MCF 10A (cell line): ENCODE measurements around the gene NR2F1-AS1. TPM values are rescaled to one million over a fixed set of nuclear protein-coding genes. Genes with fewer than 3 reads are reported as not detected.

Experiments used
- BruUV-seq: library from RNA; stranded (reverse); fragments of 400-500 nt; replicated peaks from 2 replicates; lab custom pipeline; 2021; lab: Mats Ljungman, UMichigan
- CTCF ChIA-PET: fragments of 300-600 bp; sonication (Branson Sonifier 250); formaldehyde crosslinking; extraction: SDS; loops from one replicate; lab custom pipeline; 2021; ENCODE audit warnings: antibody characterized with exemption, inconsistent platforms; lab: Yijun Ruan, JAX
- POLR2A ChIA-PET: fragments of 300-600, 350-650 bp; sonication (Branson Sonifier 250); formaldehyde crosslinking; extraction: SDS; loops from one replicate; lab custom pipeline; 2020; ENCODE audit warnings: antibody characterized with exemption, inconsistent platforms; lab: Yijun Ruan, JAX
- DNase-seq: peaks from one replicate; pipeline ENCODE4 v3.0.0-alpha.2; 2018; ENCODE audit not compliant: unreplicated experiment
- H3K27ac Mint-ChIP-seq: one replicate; pipeline ENCODE4 v1.8.0; 2022; ENCODE audit warnings: mild to moderate bottlenecking, low read depth, mixed read lengths; ENCODE audit not compliant: unreplicated experiment
- H3K27me3 Mint-ChIP-seq: one replicate; pipeline ENCODE4 v1.8.0; 2022; ENCODE audit warnings: mixed read lengths; ENCODE audit not compliant: insufficient read depth, unreplicated experiment
- H3K36me3 Mint-ChIP-seq: one replicate; pipeline ENCODE4 v1.8.0; 2022; ENCODE audit warnings: mild to moderate bottlenecking, moderate library complexity, mixed read lengths; ENCODE audit not compliant: insufficient read depth, unreplicated experiment
- H3K4me1 Mint-ChIP-seq: one replicate; pipeline ENCODE4 v1.8.0; 2022; ENCODE audit warnings: mixed read lengths; ENCODE audit not compliant: insufficient read depth, unreplicated experiment
- H3K4me3 Mint-ChIP-seq: one replicate; pipeline ENCODE4 v1.8.0; 2022; ENCODE audit warnings: mild to moderate bottlenecking, moderate library complexity, mixed read lengths; ENCODE audit not compliant: unreplicated experiment
- H3K9me3 Mint-ChIP-seq: one replicate; pipeline ENCODE4 v1.8.0; 2022; ENCODE audit warnings: mixed read lengths; ENCODE audit not compliant: unreplicated experiment
- intact Hi-C: fragments of 100-400 bp; cut with micrococcal nuclease; formaldehyde crosslinking; loops from 2 replicates; pipeline ENCODE4 v1.14.1; 2022
- total RNA-seq: library from RNA; stranded (reverse); gene quantifications from 2 replicates; pipeline ENCODE4 v1.2.3, GENCODE V29; 2022
- TF ChIP-seq, protein P1 (sequence below): fragments of 200-600 bp; IDR thresholded peaks from one replicate; pipeline ENCODE4 v1.8.0; 2022; ENCODE audit warnings: antibody characterized with exemption, mild to moderate bottlenecking; ENCODE audit not compliant: unreplicated experiment

Gene NR2F1-AS1
- total RNA-seq, 1 experiment from 2014 or later = 3.2 TPM

DNA sequence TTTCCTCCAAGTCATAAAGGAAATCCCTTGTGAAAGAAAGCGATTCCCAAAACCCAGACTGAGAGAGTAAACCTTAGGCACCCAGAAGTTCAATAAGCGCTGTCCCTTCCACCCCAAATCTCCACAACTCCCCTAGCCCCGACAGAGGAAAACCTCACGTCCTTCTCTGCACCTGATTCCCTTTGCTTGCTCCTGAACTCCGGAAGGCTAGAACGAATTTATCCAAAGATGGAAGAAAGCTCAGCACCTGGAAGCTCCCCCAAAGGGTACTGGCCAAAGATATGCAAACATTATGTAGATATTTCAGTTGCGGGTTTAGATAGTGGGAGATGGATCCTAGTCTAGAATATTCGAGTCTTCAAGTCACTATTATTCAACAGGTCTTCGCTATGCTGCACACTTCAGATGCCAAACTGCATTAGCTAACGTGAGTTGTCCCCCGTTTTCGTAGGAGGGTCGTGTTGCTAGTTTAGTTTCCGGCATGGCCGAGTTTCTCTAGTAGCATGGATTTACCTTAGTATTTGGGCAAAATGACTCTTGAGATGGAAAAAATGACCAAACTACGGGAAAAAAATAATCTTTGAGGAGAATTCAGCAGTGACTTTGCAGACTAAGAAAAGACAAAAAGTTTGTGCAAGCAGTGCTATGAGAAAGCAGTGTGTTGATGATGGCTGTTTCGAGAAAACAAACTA is 29.7 kb upstream of the NR2F1-AS1 start:
- H3K9me3 Mint-ChIP-seq = no peaks in the 10 kb centered on the region
- no TSS peak for BruUV-seq
- H3K4me1 Mint-ChIP-seq = peaks cover 10% of the 10 kb centered on the region
- no peak overlapping the region for H3K4me3 Mint-ChIP-seq
- CTCF ChIA-PET = interaction anchor here (0.6 to 0.7 kb wide), 2 partner anchors 184 to 190 kb away, joined by 3 to 4 read pairs; no protein-coding TSS in a partner anchor
- no peak overlapping the region for H3K27ac Mint-ChIP-seq
- TF ChIP-seq, protein P1, sequence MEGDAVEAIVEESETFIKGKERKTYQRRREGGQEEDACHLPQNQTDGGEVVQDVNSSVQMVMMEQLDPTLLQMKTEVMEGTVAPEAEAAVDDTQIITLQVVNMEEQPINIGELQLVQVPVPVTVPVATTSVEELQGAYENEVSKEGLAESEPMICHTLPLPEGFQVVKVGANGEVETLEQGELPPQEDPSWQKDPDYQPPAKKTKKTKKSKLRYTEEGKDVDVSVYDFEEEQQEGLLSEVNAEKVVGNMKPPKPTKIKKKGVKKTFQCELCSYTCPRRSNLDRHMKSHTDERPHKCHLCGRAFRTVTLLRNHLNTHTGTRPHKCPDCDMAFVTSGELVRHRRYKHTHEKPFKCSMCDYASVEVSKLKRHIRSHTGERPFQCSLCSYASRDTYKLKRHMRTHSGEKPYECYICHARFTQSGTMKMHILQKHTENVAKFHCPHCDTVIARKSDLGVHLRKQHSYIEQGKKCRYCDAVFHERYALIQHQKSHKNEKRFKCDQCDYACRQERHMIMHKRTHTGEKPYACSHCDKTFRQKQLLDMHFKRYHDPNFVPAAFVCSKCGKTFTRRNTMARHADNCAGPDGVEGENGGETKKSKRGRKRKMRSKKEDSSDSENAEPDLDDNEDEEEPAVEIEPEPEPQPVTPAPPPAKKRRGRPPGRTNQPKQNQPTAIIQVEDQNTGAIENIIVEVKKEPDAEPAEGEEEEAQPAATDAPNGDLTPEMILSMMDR = no peak
- DNase-seq = no peak
- no peaks in the 10 kb centered on the region for H3K36me3 Mint-ChIP-seq
- peaks cover 83% of the 10 kb centered on the region for H3K27me3 Mint-ChIP-seq
- POLR2A ChIA-PET = interaction anchor here (0.6 kb wide), 1 partner anchor 1969 kb away, joined by 3 read pairs; no protein-coding TSS in a partner anchor
- intact Hi-C loops = no loop called here

GRCh38 chr5:93609762-93610161 is 28.7 kb upstream of the NR2F1-AS1 start:
- TF ChIP-seq, protein P1 = no peak
- Mint-ChIP-seq H3K9me3 (no peaks in the 10 kb centered on the region), H3K4me3 (no peak overlapping the region), H3K27me3 (peaks cover 93% of the 10 kb centered on the region), H3K4me1 (peaks cover 10% of the 10 kb centered on the region), H3K36me3 (no peaks in the 10 kb centered on the region), H3K27ac (no peak overlapping the region)
- ChIA-PET CTCF (interaction anchor here (3.1 to 4.4 kb wide), 3 partner anchors 12 to 191 kb away, joined by 18 to 50 read pairs (median 36); no protein-coding TSS in a partner anchor), POLR2A (no interaction called here)
- intact Hi-C loops = loop anchor here (2.0 to 10.0 kb wide), 2 partner anchors 179 to 1245 kb away; no protein-coding TSS in a partner anchor
- BruUV-seq = no TSS peak
- DNase-seq = no peak

DNA sequence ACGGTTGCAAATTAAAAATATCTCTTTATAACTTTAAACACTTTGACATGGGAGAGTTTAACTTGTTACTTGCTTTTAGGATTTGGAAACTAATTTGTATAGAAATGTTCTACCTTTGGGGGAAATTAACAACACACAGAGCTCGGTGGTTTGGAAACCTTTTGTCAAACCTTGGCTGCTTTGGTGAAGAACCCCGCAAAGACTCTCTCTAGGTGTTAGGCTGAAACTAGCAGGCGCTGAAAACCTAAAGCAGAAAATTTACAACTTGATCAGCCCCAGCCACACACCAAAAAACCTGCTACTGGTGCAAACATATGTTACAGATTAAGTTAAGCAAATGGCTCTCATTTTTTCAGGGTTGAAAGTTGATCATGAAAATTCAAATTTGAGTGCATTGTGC is 27.8 kb upstream of the NR2F1-AS1 start:
- DNase-seq = no peak
- ChIA-PET POLR2A (interaction anchor here (0.6 to 0.8 kb wide), 2 partner anchors 11 to 290 kb away, joined by 3 read pairs; no protein-coding TSS in a partner anchor), CTCF (interaction anchor here (0.7 to 4.4 kb wide), 10 partner anchors 10 to 307 kb away, joined by 3 to 50 read pairs (median 10); no protein-coding TSS in a partner anchor)
- Mint-ChIP-seq H3K4me1 (peaks cover 10% of the 10 kb centered on the region), H3K27me3 (peaks cover 92% of the 10 kb centered on the region), H3K36me3 (no peaks in the 10 kb centered on the region), H3K4me3 (no peak overlapping the region), H3K9me3 (no peaks in the 10 kb centered on the region), H3K27ac (no peak overlapping the region)
- TF ChIP-seq, protein P1 = no peak
- intact Hi-C loops = loop anchor here (2.0 to 10.0 kb wide), 2 partner anchors 180 to 1246 kb away; no protein-coding TSS in a partner anchor
- no TSS peak for BruUV-seq
